K562 (cell line): Measurements from ENCODE around the gene IPPK. TPM values are rescaled to one million over a fixed set of nuclear protein-coding genes. Genes with fewer than 3 reads are reported as not detected.

Source experiments
- GATAD2B ChIP-seq: fragments of 450-650 bp; IDR thresholded peaks from 2 replicates; pipeline ENCODE4 v1.6.1; 2017; ENCODE audit warnings: mild to moderate bottlenecking, borderline replicate concordance
- RAD51 ChIP-seq: fragments of 450-650 bp; IDR thresholded peaks from 2 replicates; pipeline ENCODE4 v1.7.1; 2016; ENCODE audit warnings: low read depth, mild to moderate bottlenecking, borderline replicate concordance
- RBM15 ChIP-seq: fragments of 200-400 bp; formaldehyde crosslinking; IDR thresholded peaks from 2 replicates; pipeline ENCODE4 v1.6.1; 2018; ENCODE audit warnings: mild to moderate bottlenecking, low read length, moderate library complexity; ENCODE audit not compliant: insufficient read depth
- RBM25 ChIP-seq: fragments of 200-400 bp; formaldehyde crosslinking; IDR thresholded peaks from 2 replicates; pipeline ENCODE4 v1.6.1; 2018; ENCODE audit warnings: low read length, low read depth, moderate library complexity; ENCODE audit not compliant: severe bottlenecking
- ZNF24 ChIP-seq: fragments of 450-650 bp; IDR thresholded peaks from 2 replicates; pipeline ENCODE4 v1.6.1; 2016
- ZNF431 ChIP-seq: sonication (generic); formaldehyde crosslinking; IDR thresholded peaks from 2 replicates; pipeline ENCODE4 v1.8.0; 2022; ENCODE audit warnings: mild to moderate bottlenecking, missing genetic modification reagents
- ZNF785 ChIP-seq: fragments of 250-450 bp; sonication (Bioruptor Pico); IDR thresholded peaks from 2 replicates; pipeline ENCODE4 v1.4.0; 2020; ENCODE audit warnings: mild to moderate bottlenecking
- polyA plus RNA-seq, 8 experiments: library from polyadenylated mRNA; depleted of rRNA in 4 of 8; stranded (reverse) in 5 of 8; unstranded in 3 of 8; fragments of >200 nt; fragmentation: Nextera tagmentation in 2 of 8; fragmentation: Illumina TruSeq in 1 of 8; extraction: Ambion mirVana in 2 of 8; extraction: Trizol in 1 of 8; gene quantifications; 2 replicates each; pipeline versions ENCODE4 v1.2.1 to v1.2.3, GENCODE V29; 2011 to 2014; ENCODE audit warnings: inconsistent platforms in 1 of 8, missing spikeins in 1 of 8
- total RNA-seq, 7 experiments: library from RNA; depleted of rRNA in 6 of 7; stranded (reverse); fragments of >200 nt in 6 of 7; fragmentation: Illumina TruSeq in 2 of 7; extraction: Trizol in 2 of 7; gene quantifications; 2 replicates each; pipeline versions ENCODE4 v1.2.1 to v1.2.3, GENCODE V29; 2011 to 2021; ENCODE audit warnings: low replicate concordance in 1 of 7
- TF ChIP-seq, protein P1 (sequence below): fragments of 450-650 bp; IDR thresholded peaks from 2 replicates; pipeline ENCODE4 v1.6.1; 2016; ENCODE audit warnings: mild to moderate bottlenecking, moderate library complexity
- TF ChIP-seq, protein P2 (sequence below): fragments of 450-650 bp; formaldehyde crosslinking; IDR thresholded peaks from 2 replicates; pipeline ENCODE4 v1.4.0; 2020; ENCODE audit warnings: mild to moderate bottlenecking
- TF ChIP-seq, protein P3 (sequence below): IDR thresholded peaks from 2 replicates; pipeline ENCODE4 v1.6.1; 2011; ENCODE audit warnings: borderline replicate concordance, low read depth, mild to moderate bottlenecking, moderate library complexity, low read length; ENCODE audit not compliant: insufficient read depth, poor library complexity, severe bottlenecking

The IPPK gene
- total and polyA plus RNA-seq, 9 of the 15 experiments (the other 6 are each of a cell fraction or from before 2014, with no cell fraction given): 3.1 to 22.2 (median 11.2) TPM

DNA sequence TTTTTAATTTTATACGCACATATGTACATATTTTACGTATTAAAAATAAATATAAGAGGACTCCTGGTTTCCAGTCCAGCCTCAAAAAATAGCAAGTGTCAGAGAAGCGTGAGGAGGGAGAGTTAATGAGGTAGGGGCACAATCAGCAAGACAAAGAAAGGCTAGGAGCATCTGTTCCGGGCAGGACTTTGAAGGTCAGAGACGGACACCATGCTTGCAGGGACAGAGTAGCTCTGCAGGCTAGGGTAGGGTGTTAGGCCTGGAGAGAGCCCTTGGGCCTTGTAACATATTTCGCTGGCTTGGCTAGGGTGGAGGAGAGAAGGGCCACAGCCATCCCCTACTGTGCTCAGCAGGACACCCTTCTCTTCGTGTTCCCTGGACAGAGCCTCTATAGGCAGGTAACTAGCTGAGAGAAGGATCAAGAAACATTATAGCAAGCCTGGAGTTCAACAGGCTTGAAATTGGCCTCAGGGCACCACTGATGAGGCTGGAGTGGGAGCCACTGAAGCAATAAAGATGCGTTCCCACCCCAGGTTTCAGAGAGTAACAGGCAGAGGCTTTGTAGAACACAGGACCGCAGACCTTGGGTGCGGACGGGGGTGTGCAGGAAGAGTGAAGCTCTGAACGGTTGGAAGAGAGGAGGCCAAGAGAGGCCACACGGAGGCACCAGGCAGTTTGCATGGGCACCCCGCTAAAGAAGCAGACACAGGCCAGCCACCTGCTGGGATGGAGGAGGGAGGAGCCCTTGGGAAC, 9.7 kb upstream of the IPPK start (continued):
- TF ChIP-seq, protein P1, sequence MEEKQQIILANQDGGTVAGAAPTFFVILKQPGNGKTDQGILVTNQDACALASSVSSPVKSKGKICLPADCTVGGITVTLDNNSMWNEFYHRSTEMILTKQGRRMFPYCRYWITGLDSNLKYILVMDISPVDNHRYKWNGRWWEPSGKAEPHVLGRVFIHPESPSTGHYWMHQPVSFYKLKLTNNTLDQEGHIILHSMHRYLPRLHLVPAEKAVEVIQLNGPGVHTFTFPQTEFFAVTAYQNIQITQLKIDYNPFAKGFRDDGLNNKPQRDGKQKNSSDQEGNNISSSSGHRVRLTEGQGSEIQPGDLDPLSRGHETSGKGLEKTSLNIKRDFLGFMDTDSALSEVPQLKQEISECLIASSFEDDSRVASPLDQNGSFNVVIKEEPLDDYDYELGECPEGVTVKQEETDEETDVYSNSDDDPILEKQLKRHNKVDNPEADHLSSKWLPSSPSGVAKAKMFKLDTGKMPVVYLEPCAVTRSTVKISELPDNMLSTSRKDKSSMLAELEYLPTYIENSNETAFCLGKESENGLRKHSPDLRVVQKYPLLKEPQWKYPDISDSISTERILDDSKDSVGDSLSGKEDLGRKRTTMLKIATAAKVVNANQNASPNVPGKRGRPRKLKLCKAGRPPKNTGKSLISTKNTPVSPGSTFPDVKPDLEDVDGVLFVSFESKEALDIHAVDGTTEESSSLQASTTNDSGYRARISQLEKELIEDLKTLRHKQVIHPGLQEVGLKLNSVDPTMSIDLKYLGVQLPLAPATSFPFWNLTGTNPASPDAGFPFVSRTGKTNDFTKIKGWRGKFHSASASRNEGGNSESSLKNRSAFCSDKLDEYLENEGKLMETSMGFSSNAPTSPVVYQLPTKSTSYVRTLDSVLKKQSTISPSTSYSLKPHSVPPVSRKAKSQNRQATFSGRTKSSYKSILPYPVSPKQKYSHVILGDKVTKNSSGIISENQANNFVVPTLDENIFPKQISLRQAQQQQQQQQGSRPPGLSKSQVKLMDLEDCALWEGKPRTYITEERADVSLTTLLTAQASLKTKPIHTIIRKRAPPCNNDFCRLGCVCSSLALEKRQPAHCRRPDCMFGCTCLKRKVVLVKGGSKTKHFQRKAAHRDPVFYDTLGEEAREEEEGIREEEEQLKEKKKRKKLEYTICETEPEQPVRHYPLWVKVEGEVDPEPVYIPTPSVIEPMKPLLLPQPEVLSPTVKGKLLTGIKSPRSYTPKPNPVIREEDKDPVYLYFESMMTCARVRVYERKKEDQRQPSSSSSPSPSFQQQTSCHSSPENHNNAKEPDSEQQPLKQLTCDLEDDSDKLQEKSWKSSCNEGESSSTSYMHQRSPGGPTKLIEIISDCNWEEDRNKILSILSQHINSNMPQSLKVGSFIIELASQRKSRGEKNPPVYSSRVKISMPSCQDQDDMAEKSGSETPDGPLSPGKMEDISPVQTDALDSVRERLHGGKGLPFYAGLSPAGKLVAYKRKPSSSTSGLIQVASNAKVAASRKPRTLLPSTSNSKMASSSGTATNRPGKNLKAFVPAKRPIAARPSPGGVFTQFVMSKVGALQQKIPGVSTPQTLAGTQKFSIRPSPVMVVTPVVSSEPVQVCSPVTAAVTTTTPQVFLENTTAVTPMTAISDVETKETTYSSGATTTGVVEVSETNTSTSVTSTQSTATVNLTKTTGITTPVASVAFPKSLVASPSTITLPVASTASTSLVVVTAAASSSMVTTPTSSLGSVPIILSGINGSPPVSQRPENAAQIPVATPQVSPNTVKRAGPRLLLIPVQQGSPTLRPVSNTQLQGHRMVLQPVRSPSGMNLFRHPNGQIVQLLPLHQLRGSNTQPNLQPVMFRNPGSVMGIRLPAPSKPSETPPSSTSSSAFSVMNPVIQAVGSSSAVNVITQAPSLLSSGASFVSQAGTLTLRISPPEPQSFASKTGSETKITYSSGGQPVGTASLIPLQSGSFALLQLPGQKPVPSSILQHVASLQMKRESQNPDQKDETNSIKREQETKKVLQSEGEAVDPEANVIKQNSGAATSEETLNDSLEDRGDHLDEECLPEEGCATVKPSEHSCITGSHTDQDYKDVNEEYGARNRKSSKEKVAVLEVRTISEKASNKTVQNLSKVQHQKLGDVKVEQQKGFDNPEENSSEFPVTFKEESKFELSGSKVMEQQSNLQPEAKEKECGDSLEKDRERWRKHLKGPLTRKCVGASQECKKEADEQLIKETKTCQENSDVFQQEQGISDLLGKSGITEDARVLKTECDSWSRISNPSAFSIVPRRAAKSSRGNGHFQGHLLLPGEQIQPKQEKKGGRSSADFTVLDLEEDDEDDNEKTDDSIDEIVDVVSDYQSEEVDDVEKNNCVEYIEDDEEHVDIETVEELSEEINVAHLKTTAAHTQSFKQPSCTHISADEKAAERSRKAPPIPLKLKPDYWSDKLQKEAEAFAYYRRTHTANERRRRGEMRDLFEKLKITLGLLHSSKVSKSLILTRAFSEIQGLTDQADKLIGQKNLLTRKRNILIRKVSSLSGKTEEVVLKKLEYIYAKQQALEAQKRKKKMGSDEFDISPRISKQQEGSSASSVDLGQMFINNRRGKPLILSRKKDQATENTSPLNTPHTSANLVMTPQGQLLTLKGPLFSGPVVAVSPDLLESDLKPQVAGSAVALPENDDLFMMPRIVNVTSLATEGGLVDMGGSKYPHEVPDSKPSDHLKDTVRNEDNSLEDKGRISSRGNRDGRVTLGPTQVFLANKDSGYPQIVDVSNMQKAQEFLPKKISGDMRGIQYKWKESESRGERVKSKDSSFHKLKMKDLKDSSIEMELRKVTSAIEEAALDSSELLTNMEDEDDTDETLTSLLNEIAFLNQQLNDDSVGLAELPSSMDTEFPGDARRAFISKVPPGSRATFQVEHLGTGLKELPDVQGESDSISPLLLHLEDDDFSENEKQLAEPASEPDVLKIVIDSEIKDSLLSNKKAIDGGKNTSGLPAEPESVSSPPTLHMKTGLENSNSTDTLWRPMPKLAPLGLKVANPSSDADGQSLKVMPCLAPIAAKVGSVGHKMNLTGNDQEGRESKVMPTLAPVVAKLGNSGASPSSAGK: no peak
- TF ChIP-seq ZNF431 (no peak), RBM15 (no peak), GATAD2B (no peak), RAD51 (no peak), ZNF24 (no peak), RBM25 (no peak), ZNF785 (CRISPR knock-in tag) (no peak)
- TF ChIP-seq, protein P2, sequence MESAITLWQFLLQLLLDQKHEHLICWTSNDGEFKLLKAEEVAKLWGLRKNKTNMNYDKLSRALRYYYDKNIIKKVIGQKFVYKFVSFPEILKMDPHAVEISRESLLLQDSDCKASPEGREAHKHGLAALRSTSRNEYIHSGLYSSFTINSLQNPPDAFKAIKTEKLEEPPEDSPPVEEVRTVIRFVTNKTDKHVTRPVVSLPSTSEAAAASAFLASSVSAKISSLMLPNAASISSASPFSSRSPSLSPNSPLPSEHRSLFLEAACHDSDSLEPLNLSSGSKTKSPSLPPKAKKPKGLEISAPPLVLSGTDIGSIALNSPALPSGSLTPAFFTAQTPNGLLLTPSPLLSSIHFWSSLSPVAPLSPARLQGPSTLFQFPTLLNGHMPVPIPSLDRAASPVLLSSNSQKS (CRISPR knock-in tag): no peak
- TF ChIP-seq, protein P3, sequence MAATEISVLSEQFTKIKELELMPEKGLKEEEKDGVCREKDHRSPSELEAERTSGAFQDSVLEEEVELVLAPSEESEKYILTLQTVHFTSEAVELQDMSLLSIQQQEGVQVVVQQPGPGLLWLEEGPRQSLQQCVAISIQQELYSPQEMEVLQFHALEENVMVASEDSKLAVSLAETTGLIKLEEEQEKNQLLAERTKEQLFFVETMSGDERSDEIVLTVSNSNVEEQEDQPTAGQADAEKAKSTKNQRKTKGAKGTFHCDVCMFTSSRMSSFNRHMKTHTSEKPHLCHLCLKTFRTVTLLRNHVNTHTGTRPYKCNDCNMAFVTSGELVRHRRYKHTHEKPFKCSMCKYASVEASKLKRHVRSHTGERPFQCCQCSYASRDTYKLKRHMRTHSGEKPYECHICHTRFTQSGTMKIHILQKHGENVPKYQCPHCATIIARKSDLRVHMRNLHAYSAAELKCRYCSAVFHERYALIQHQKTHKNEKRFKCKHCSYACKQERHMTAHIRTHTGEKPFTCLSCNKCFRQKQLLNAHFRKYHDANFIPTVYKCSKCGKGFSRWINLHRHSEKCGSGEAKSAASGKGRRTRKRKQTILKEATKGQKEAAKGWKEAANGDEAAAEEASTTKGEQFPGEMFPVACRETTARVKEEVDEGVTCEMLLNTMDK: no peak
